Parathyroid adenoma (tissue), 2 donors: Measurements from ENCODE around the gene SIAH3.

Source experiments
- H2AFZ ChIP-seq: fragments of 300-600 bp; sonication (generic); one replicate; pipeline ENCODE4 v1.7.0; 2017; ENCODE audit warnings: antibody characterized with exemption, mild to moderate bottlenecking
- H3K27ac ChIP-seq: fragments of 300-600 bp; sonication (generic); one replicate; pipeline ENCODE4 v1.7.0; 2017
- H3K27me3 ChIP-seq: fragments of 300-600 bp; sonication (generic); one replicate; pipeline ENCODE4 v1.7.0; 2017; ENCODE audit warnings: low read length; ENCODE audit not compliant: control insufficient read depth, insufficient read depth
- H3K36me3 ChIP-seq: fragments of 300-600 bp; sonication (generic); one replicate; pipeline ENCODE4 v1.7.0; 2017; ENCODE audit warnings: low read length; ENCODE audit not compliant: control insufficient read depth, insufficient read depth
- H3K4me1 ChIP-seq: fragments of 300-600 bp; sonication (generic); one replicate; pipeline ENCODE4 v1.7.0; 2017; ENCODE audit warnings: control low read depth
- H3K4me2 ChIP-seq: fragments of 300-600 bp; sonication (generic); one replicate; pipeline ENCODE4 v1.7.0; 2017; ENCODE audit warnings: low read length
- H3K4me3 ChIP-seq: fragments of 300-600 bp; sonication (generic); one replicate; pipeline ENCODE4 v1.7.0; 2017; ENCODE audit warnings: low read depth, low read length
- H3K79me2 ChIP-seq: fragments of 300-600 bp; sonication (generic); one replicate; pipeline ENCODE4 v1.7.0; 2017; ENCODE audit warnings: control low read depth
- H3K9ac ChIP-seq: fragments of 300-600 bp; sonication (generic); one replicate; pipeline ENCODE4 v1.7.0; 2017; ENCODE audit warnings: mild to moderate bottlenecking
- H3K9me3 ChIP-seq: fragments of 300-600 bp; sonication (generic); one replicate; pipeline ENCODE4 v1.7.0; 2017; ENCODE audit warnings: low read length; ENCODE audit not compliant: control insufficient read depth
- CTCF ChIP-seq: fragments of 300-600 bp; sonication (generic); IDR thresholded peaks from one replicate; pipeline ENCODE4 v1.7.0; 2017; ENCODE audit warnings: antibody characterized with exemption, mild to moderate bottlenecking
- donor health status: primary hyperparathyroidism.

The SIAH3 gene

GRCh38 chr13:45895881-45896280 is 44.3 kb upstream of the SIAH3 start:
- no peaks in the 10 kb centered on the region for H3K9me3 ChIP-seq
- H3K36me3 ChIP-seq: no peaks in the 10 kb centered on the region
- H3K4me1 ChIP-seq: no peaks in the 10 kb centered on the region
- no peak overlapping the region for H3K4me3 ChIP-seq
- TF ChIP-seq CTCF: no peak
- no peak overlapping the region for H3K4me2 ChIP-seq
- H3K9ac ChIP-seq: no peak overlapping the region
- no peak overlapping the region for H2AFZ ChIP-seq
- no peaks in the 10 kb centered on the region for H3K79me2 ChIP-seq
- H3K27me3 ChIP-seq: no peaks in the 10 kb centered on the region
- no peak overlapping the region for H3K27ac ChIP-seq

GRCh38 chr13:45892513-45892912 is 41.0 kb upstream of the SIAH3 start:
- no peak overlapping the region for H3K27ac ChIP-seq
- H3K27me3 ChIP-seq: no peaks in the 10 kb centered on the region
- H2AFZ ChIP-seq: no peak overlapping the region
- no peak overlapping the region for H3K4me3 ChIP-seq
- no peaks in the 10 kb centered on the region for H3K9me3 ChIP-seq
- H3K36me3 ChIP-seq: no peaks in the 10 kb centered on the region
- H3K4me1 ChIP-seq: no peaks in the 10 kb centered on the region
- TF ChIP-seq CTCF: no peak
- no peak overlapping the region for H3K9ac ChIP-seq
- H3K79me2 ChIP-seq: no peaks in the 10 kb centered on the region
- no peak overlapping the region for H3K4me2 ChIP-seq

- H3K9me3 ChIP-seq: no peaks in the 10 kb centered on the region
- no peak for TF ChIP-seq CTCF
- H3K4me1 ChIP-seq: no peaks in the 10 kb centered on the region
- H3K79me2 ChIP-seq: no peaks in the 10 kb centered on the region
- H3K4me2 ChIP-seq: no peak overlapping the region
- no peak overlapping the region for H3K9ac ChIP-seq
- H3K36me3 ChIP-seq: no peaks in the 10 kb centered on the region
- H3K27ac ChIP-seq: no peak overlapping the region
- no peak overlapping the region for H2AFZ ChIP-seq
- no peaks in the 10 kb centered on the region for H3K27me3 ChIP-seq
- no peak overlapping the region for H3K4me3 ChIP-seq
Measured at GRCh38 chr13:45889590-45890243, 38.2 kb upstream of the SIAH3 start.

- Histone ChIP-seq H3K36me3 (no peaks in the 10 kb centered on the region), H3K27ac (no peak overlapping the region), H3K27me3 (no peaks in the 10 kb centered on the region), H3K9ac (no peak overlapping the region), H3K9me3 (no peaks in the 10 kb centered on the region), H3K79me2 (no peaks in the 10 kb centered on the region), H3K4me1 (no peaks in the 10 kb centered on the region), H2AFZ (no peak overlapping the region), H3K4me2 (no peak overlapping the region), H3K4me3 (no peak overlapping the region)
- TF ChIP-seq CTCF: no peak
Measured at GRCh38 chr13:45886466-45886865, 34.9 kb upstream of the SIAH3 start.

GRCh38 chr13:45885194-45885593 is 33.6 kb upstream of the SIAH3 start:
- H3K79me2 ChIP-seq: no peaks in the 10 kb centered on the region
- H3K4me2 ChIP-seq: no peak overlapping the region
- no peaks in the 10 kb centered on the region for H3K4me1 ChIP-seq
- H3K36me3 ChIP-seq: no peaks in the 10 kb centered on the region
- H2AFZ ChIP-seq: no peak overlapping the region
- no peaks in the 10 kb centered on the region for H3K27me3 ChIP-seq
- no peak for TF ChIP-seq CTCF
- no peak overlapping the region for H3K4me3 ChIP-seq
- no peaks in the 10 kb centered on the region for H3K9me3 ChIP-seq
- H3K9ac ChIP-seq: no peak overlapping the region
- H3K27ac ChIP-seq: no peak overlapping the region
